ENCODE data around the gene TSPAN13. TPM values are rescaled to one million over a fixed set of nuclear protein-coding genes. Genes with fewer than 3 reads are reported as not detected.

TSPAN13 gene
- total RNA-seq, 1 donor from 2014 or later: 0.61 TPM

GRCh38 chr7:16810573-16810972 is 57.0 kb downstream of the TSPAN13 start:
- intact Hi-C loops (cut with micrococcal nuclease): no loop called here

GRCh38 chr7:16811551-16811950 is 58.0 kb downstream of the TSPAN13 start:
- intact Hi-C loops (cut with micrococcal nuclease): no loop called here

GRCh38 chr7:16812542-16813231 is 59.1 kb downstream of the TSPAN13 start:
- intact Hi-C loops (cut with micrococcal nuclease): no loop called here

DNA sequence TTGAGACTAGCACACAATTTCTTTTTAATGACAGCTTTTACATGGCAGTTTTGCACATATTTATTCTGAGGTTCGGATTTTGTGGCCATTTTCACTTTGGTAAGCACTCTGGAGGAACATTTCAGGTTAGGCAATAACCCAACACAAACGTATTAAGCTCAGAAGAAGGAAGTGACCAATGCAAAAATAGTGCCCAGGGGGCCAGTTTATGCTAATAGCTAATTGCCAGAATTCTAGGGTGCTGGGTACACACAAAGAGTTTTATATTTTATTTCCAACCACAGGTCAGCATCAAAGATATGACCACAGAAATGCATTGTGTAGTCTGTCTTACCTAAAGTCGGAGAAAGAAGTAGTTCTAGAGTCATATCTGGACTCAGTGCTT is 59.7 kb downstream of the TSPAN13 start:
- intact Hi-C loops (cut with micrococcal nuclease): no loop called here

DNA sequence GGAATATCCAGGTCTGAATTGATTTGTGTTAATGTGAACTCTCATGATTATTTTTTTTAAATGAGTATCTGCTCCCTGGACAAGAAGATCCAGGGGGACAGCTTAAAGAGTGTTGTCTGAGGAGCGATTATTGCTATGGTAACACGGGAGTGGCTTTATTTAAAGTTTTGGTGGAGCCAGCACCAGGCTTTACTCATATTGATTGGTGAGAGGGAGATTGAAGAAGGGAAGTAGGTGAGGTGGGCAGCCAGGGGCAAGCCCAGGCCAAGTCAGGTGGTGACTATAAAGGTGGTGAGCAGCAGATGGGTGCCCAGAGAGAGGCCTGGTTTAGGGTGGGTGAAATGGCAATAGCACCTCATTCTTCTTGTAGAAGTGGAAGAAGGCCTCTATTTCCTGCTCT is 61.4 kb downstream of the TSPAN13 start:
- intact Hi-C loops (cut with micrococcal nuclease): no loop called here

DNA sequence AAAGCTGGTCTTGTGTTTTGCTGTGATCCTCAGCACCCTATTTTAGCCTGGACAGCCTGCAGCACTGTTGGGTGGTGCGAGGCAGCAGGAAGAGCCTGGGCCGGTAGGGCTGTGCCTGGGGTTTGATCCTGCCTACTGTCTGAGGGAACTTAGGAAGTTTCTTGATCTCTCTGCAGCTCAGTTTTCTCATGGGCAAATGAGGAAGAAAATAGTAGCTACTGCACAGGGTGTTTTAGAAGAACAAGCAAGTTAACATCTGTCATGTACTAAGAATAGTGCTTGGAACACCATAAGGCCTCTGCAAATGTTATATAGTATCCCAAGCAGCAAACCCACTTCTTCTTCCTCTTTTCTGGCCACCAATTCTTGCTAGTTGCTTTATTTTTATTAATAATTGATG is 63.3 kb downstream of the TSPAN13 start:
- intact Hi-C loops (cut with micrococcal nuclease): no loop called here

DNA sequence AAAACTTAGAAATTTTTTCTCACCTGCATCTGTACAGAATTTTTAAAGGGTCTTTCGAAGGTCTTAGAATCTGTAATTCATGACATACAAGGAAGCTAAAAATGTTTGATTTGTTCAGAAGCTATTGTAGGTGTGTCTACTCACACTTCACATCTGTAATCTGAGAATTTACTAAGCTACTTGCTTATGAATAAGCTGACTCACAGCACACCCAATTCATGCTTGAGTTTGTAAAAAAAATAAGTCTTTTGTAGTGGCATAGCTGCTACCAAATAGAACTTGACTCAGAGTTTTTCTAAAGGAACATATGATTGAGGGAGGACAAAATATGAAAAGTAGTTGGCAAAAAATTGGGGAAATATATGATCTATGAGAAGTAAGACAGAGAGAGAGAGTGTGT is 64.0 kb downstream of the TSPAN13 start:
- intact Hi-C loops (cut with micrococcal nuclease): no loop called here

DNA sequence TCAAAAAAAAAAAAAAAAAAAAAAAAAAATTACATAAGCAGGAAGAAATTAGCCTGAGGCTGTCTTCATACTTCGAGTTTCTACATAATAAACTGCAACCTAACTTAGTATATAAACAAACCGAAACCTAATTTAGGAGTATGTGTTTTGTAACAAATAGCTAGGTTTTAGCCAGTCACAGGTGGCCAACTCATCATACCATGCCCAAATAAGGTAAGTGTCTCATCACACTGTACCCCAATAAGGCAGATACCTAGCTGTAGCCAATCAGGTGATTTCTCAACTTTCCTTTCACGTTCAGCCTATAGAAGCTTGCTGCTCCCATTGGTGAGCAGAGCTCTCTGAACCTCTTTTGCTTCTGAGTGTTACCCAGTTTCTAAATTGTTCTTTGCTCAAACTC is 65.2 kb downstream of the TSPAN13 start:
- intact Hi-C loops (cut with micrococcal nuclease): no loop called here

DNA sequence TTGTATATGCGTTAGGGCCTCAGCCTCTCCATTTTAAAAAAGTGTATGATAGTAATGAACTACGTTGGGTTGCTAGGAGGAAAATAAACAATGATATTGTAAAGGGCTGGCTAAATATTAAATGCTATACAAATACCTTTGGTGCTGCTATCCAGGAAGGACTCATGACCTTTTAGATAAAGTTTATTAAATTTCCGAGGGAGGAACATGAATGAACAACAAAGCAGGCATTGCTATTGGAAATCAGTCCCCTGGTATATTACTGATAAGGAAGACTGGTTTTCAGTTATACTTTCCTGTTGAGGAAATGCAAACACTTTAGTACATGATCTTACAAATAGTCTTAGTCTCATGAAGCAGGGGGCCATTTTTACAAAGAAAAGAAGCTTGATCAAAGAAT is 68.5 kb downstream of the TSPAN13 start:
- intact Hi-C loops (cut with micrococcal nuclease): no loop called here

GRCh38 chr7:16826060-16826459 is 72.5 kb downstream of the TSPAN13 start:
- intact Hi-C loops (cut with micrococcal nuclease): no loop called here

DNA sequence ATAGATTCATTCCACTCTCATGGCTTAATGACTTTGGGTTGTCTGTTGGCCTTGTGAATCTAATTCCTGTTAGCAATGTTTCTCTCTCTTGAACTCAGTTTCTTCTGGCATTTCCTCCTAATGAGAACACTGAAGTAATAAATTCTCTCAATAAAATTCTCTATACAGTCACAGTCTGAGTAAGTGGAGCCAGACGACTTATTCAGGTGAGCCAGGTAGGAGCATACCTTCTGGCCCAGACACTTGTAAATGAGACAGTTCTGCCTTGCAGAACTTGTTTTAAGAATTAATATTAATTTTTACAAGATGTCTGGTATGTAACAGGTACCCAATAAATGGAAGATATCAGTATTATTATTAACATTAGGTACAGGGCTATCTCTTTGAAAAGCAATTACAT is 79.8 kb downstream of the TSPAN13 start:
- intact Hi-C loops (cut with micrococcal nuclease): no loop called here

Other genes with a start within 250 kb of the TSPAN13 start
- not detected in 2 replicates for gene LRRC72, start 226.9 kb upstream of the TSPAN13 start, total RNA-seq
- gene ANKMY2, start 108.0 kb upstream of the TSPAN13 start, total RNA-seq: 7.7 and 8.5 TPM in 2 replicates
- 44.5 and 45.3 TPM in 2 replicates for gene BZW2, start 107.6 kb upstream of the TSPAN13 start, total RNA-seq
- not detected in 2 replicates for gene AGR2, start 51.2 kb downstream of the TSPAN13 start, total RNA-seq
- not detected in 2 replicates for gene AGR3, start 128.2 kb downstream of the TSPAN13 start, total RNA-seq

All from T-helper 1 cell treated with Interleukin-12 subunit alpha and Interleukin-12 subunit beta and Interleukin-4 antibody, amounts not matched to agents 30 ng/mL and 1 ng/mL, for 36 hours (primary cell).